HG03565 (cell line): ENCODE measurements around the gene NRN1L.
"Not testable (repeated sequence)": the region's sequence is repeated elsewhere in the genome, so short reads cannot be mapped to it uniquely, and the experiment has no call there.

Experiments
- ATAC-seq: cut with Tn5 transposase; IDR thresholded peaks from one replicate; pipeline ENCODE4 v1.9.1; 2021; ENCODE audit warnings: mild to moderate bottlenecking, moderate library complexity; ENCODE audit not compliant: unreplicated experiment

Gene NRN1L

GRCh38 chr16:67884684-67885083 is at the start of gene NRN1L:
TSS of gene NRN1L (plus strand) at chr16:67884885. CDS start at chr16:67884904, 19 bp downstream.
- no peak for ATAC-seq

GRCh38 chr16:67837190-67837589 is 47.5 kb upstream of the NRN1L start:
- ATAC-seq, result not testable (repeated sequence)

GRCh38 chr16:67837811-67838210 is 46.9 kb upstream of the NRN1L start:
- ATAC-seq, result no peak

GRCh38 chr16:67841198-67841815 is 43.4 kb upstream of the NRN1L start:
- ATAC-seq, result no peak

GRCh38 chr16:67841816-67842508 is 42.7 kb upstream of the NRN1L start, which contains the start of gene THAP11:
TSS of gene THAP11 (plus strand) at chr16:67842320. CDS start at chr16:67842555, 235 bp downstream.
- ATAC-seq, result peak; percentile 51

GRCh38 chr16:67842509-67843342 is 42.0 kb upstream of the NRN1L start:
- ATAC-seq, result no peak

- ATAC-seq, result no peak
Observed at GRCh38 chr16:67843343-67843765, 41.3 kb upstream of the NRN1L start.

- ATAC-seq, result no peak
Observed at GRCh38 chr16:67844497-67844896, 40.2 kb upstream of the NRN1L start.

GRCh38 chr16:67845291-67846062 is 39.2 kb upstream of the NRN1L start:
- ATAC-seq, result no peak

GRCh38 chr16:67846063-67846319 is 38.7 kb upstream of the NRN1L start:
- no peak for ATAC-seq

GRCh38 chr16:67846320-67847063 is 38.2 kb upstream of the NRN1L start, which contains the start of gene NUTF2:
TSS of gene NUTF2 (plus strand) at chr16:67846933. CDS start at chr16:67865131, 18,198 bp downstream.
- ATAC-seq, result peak; percentile 42

GRCh38 chr16:67847064-67847861 is 37.4 kb upstream of the NRN1L start, which contains the start of gene CENPT:
TSS of gene CENPT (minus strand) at chr16:67847693. CDS start at chr16:67833859, 13,834 bp downstream.
- ATAC-seq, result peak; percentile 27

- no peak for ATAC-seq
Observed at GRCh38 chr16:67848118-67848517, 36.6 kb upstream of the NRN1L start.

GRCh38 chr16:67853670-67854069 is 31.0 kb upstream of the NRN1L start:
- no peak for ATAC-seq

- no peak for ATAC-seq
Observed at GRCh38 chr16:67855789-67856188, 28.9 kb upstream of the NRN1L start.

GRCh38 chr16:67856927-67857546 is 27.6 kb upstream of the NRN1L start:
- no peak for ATAC-seq

- no peak for ATAC-seq
Observed at GRCh38 chr16:67857547-67858233, 27.0 kb upstream of the NRN1L start.

- no peak for ATAC-seq
Observed at GRCh38 chr16:67858500-67858899, 26.2 kb upstream of the NRN1L start.
